ENCODE results near the gene FYN.

Gene FYN

DNA sequence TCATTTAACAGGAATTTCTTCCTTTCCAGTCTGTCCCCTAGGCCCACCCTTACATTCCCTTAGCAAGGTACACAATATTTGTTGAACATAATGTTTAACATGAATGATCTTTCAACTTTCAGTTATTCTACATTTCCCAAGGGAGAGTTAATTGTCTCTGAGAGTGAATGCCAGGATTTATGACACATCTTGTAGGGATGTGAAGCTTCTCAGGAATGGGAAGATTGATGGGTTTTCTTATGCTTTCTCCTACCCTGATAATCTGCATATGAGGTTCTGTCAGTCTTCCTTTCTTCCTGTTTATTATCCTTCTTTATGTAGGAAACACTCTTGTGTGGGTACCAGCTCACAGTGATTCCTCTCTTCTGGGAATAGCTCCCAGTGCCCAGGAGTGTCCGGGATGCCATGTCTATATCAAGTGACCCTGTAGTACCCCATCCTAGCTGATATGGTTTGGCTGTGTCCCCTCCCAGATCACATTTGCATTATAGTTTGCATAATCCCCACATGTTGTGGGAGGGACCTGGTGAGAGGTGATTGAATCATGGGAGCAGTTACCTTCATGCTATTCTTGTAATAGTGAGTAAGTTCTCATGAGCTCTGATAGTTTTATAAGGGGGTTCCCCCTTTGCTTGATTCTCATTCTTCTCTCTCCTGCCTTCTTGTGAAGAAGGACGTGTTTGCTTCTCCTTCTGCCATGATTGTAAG is 7.1 kb upstream of the FYN start:
- DNase-seq (ENCODE audit: low read depth in 2 of 2), result no peak

DNA sequence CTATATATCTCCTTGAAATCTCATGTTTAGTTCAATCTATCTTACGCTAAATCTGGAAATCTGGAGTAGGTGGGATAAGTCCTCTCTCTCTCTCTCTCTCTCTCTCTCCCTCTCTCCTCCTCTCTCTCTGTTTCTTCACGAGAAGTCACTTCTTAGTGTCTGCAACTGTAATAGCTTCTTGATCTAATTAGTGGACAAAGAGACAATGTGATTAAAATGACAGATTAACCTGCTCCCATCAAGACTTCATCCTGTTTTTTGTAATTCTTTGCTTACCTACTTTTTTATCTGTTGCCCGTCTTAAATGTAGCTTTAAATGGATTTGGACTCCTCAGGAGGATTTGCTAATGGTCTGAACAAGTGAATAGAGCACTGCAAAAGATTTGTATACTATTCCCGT is 2.5 kb upstream of the FYN start:
- no peak for DNase-seq (ENCODE audit: low read depth in 2 of 2)

DNA sequence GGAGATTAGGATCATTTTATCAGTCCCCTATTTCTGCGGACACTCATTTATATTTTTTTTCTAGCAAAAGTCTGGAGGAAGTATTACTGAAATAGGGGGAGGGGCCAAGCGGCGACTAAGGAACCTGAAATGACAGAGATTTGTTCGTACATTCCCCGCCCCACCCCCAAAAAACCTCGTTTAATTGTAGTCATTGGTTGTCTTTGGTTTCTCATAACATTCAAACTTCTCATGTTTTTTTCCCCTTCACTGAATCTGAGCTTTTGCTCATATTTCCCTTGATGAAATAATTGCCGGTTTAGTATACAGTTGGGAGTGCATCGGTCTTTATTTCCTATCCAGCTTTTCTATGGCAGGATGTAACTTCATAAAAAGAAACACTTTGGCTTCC is 768 bp upstream of the FYN start:
- peak; percentile 50 to 62 for DNase-seq (ENCODE audit: low read depth in 2 of 2)

DNA sequence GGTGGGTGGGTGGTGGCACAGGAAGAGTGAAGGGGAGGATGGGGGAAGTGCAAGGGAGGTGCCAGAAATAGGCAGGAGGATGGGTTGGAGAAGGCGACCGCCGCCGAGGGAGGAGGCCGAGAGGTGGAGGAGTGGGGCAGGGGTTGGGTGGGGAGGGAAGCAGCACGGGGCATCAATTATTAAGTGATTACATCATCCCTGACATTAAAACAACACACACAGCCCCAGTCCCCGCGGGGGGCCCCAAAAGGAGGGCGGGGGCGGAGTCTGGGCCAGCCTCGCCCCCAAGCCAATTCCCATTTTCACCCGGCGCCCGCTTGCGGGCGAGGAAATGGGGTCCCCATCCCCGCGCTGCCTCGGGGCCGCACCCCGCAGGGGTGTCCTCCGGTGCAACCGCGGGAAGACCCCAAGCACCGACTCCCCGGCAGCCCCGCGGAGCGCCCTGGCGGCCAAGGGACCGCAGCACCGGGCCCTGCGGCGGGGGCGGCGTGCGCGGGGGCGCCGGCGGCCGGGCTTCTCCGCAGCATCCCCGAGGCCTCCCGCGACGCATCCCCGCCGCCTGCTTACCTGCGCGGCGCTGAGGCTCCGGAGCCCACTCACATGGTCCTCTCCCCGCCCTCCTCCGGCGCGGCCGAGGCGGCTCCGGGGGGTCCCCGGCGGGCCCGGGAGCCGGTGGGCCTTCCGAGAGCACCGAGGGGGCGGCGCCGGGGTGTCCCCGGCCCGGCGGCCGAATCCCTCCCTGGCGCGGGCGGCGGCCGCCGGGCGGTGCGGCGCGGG is 663 bp downstream of the FYN start:
- peak; percentile 50 to 59 for DNase-seq (ENCODE audit: low read depth in 2 of 2)

DNA sequence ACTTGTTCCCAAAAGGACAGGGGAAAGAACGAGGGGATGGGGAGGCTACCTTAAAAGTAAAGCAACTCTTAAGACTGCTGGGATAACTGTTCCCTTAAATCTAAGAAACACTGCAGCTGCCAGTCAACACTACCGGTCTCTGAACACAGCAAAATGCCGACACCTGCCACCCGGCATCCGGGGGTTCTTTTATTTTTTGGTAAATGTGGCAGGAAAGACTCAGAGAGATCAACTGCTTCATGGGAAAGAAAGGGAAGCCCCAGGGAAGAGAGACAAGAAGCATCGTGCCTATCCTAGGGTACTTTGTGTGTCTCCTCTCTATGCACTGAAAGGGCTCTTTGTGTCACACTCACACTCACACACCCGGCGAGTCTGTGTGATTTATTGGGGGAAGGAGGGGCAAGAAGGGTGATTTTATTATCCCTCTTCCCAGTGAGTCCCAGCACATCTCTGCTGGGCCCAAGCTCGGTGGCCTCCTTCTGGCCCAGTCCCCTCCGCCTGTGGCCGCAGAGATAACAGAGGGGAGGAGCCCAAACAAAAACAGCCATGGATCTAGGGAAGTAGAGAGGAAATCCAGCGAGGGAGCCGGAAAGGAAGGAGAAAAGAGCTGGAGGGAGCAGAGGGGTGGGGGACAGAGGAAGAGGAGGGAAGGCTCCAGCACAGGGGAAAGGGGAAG is 1.4 kb downstream of the FYN start:
- no peak for DNase-seq (ENCODE audit: low read depth in 2 of 2)

DNA sequence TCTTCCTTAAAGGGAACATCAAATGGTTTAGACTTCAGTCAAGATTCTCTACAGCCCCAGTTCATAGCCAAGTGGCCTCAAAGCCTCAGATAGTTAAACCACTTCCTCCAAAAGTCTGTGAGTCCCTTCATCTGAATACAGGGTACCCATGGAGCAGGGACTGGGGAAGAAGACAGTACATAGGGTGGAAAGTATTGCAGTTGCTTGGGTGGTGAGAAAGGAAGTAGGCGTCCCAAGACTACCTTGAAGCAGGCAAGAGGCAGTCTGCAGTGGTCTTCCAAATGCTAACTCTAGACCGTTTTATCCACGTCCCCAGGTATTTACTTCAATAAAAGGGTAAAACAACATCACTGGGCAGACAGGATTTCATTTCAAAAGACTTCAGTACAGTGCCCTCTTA is 2.0 kb downstream of the FYN start:
- DNase-seq (ENCODE audit: low read depth in 2 of 2), result no peak

DNA sequence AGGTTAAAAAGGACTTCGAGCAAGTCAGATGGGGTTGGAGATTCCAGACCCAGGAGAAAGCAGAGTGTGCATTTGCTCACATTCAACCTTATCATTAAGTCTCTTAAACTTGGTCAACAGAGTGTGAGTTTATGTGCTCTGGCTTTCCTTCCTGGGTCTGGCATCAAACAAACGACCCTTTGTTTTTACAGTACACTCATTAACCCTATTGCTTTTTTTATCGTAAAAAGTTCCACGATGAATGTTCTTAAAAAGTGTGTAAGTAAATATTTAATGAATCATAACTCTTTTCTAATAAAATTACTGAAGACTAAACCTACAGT is 2.5 kb downstream of the FYN start:
- DNase-seq (ENCODE audit: low read depth in 2 of 2), result no peak

DNA sequence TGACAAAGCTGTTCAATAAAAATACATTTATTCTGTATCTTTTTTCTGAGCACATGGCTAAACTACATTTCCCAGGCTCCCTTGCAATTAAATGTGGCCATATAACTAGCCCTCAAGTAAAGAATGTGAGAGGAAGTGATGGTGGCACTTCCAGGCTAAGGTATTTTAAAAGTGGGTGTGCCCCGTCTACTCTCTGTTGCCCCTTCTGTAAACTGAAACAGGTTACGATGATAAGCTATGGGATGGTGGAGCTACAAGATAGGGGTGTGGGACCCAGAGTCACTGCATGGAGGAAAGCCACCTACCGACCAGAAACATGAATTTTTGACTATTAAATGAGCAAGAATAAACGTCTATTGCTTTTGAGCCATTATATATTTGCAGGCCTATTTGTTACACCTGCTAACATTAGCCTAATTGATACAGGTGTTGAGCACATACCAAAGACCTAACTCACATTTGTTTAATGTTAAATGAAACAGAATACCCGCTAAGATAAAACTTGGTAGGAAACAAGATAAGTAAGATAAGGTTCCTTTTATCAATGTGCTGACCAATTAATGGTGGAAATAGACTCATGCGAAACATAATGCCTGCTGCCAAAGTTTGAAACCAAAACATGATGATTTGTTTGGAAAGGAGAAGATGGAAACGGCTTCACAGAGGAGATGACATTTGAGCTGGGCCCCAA is 3.1 kb downstream of the FYN start:
- DNase-seq (ENCODE audit: low read depth in 2 of 2), result no peak

DNA sequence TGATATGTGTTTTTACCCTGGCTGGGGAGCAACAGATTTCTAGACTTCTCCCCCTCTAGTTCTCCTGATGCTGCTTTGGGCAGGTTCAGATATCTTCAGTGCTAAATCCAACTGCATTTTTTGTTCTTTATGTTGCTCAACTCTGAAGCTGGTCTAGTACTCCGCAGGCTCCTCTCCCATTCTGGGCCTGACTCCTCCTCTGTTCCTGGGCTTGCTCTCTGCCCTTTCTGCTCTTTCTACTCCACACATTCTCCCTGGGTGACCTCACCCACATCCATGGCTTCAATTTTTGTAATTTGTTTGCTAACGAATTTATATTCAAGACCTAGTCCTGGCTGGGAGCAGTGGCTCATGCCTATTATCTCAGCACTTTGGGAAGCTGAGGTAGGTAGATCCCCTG is 6.4 kb downstream of the FYN start:
- DNase-seq (ENCODE audit: low read depth in 2 of 2), result no peak

DNA sequence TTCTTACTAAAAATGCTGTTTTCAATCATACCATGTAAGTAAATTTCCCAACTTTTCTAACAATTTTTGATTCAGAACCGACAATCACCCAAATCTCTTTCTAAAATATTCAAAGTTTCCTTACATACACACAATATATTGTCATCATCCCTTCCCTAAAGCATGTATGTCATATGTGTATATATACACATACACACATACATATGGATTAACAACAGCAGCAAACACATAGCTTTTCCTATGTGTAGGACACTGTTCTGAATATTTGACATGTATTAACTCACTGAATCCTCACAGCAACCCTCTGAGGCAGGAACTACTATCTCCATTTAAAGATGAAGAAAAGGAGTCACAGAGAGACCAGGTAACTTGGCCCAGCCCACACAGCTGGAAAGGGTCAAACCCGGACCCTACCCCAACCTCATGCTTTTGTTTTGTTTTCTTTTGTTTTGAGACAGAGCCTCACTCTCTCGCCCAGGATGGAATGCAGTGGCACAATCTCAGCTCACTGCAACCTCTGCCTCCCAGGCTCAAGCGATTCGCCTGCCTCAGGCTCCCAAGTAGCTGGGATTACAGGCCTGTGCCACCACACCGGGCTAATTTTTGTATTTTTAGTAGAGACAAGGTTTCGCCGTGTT is 7.2 kb downstream of the FYN start:
- no peak for DNase-seq (ENCODE audit: low read depth in 2 of 2)

DNA sequence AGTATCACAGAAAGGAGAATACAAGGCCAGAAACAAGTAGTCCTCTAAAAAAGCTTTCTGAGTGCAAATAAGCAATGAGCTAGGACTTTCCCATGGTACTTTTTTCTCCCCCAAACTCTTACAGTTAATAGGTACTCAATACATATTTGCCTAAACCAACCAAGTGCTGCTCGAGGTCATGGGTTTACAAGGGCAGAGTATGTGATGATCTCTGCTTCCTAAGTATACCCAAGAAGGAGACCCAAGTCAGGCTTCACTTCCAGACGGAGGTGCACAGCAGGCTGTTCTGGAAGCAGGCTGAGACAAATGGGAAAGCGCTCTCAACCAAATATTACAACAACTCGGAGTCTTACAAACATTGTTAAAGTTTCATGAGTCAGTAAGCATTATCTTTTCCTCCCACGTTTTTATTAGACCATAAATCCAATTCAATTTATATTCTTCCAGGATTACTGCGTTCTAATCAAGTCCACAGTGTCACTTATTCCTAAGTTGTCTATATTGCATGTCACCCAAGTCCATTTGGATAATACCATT is 8.1 kb downstream of the FYN start:
- no peak for DNase-seq (ENCODE audit: low read depth in 2 of 2)

DNA sequence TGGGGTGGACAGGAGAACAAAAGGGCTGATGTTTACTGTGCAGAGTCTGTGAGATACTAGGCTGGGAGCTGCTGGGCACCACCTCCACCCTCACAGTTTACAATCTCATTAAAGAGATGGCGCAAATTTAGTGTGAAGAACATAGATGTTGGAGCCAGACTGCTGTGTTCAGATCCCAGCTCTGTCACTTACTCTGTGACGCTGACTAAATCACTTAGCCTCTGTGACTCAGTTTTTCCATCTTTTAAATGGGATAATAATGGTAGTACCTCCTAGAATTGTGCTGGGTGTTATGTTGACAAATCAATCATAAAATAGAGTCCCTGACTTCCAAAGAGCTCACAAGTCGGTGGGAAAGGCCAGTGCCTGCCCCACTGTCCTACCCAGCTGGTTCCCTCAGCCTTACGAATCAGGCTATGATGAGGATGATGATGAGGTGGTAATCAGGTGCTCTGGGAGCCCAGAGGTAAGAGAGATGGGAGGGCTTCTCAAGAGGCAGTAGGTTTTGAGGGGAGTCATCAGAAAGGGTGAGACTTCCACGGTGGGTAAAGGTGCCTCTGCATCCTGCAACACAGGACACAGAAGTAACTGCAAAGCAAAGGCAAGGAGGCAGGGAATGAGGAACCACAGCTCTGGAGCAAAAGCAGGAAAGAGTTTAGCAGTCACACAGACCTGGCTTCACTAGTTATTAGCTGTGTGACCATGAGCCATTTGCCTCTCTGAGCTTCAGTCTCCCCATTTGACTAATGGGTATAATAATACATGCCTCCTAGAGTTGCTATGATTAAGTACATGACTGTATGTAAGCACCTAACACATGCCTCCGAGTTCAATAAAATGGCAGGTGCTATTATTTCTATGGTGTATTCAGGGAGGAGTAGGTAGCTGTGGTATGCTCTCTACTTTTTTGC is 8.9 kb downstream of the FYN start:
- no peak for DNase-seq (ENCODE audit: low read depth in 2 of 2)

DNA sequence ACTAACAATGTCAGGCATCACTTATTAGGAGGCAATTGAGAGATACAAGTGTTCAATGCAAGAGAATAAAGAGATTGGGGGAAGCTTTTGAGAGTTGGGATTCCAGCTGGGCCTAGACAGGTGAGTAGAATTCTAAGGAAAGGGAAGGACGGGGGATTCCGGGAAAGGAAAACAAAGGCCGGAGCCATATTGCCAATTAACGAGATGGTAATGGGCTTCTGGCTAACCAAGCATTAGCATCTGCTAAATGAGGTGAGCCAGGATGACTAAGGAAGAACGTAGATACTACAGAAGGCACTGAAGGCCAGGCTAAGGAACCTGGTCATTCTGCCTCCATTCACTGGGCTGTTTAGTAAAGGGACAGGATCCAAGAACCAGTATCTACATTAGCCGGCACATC is 10.5 kb downstream of the FYN start:
- no peak for DNase-seq (ENCODE audit: low read depth in 2 of 2)

DNA sequence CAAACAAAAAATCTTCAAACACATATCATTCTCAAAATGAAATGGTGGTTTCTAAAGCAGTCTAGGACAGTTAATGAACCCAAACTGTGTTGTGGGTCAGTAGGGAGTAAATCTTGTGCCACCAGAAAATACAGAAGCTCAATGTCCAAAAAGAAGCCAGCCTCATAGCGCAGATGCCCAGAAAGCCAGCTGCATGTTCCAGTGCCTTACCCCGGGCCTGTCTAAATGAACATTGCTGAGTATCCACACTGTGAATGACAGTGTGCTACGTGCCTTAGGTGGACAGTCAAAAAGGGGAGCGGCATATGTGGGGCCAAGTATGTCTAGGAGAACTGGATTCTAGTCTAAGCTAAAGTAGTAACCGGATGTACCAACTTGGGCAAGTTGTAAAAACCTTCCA is 10.9 kb downstream of the FYN start:
- DNase-seq (ENCODE audit: low read depth in 2 of 2), result no peak

DNA sequence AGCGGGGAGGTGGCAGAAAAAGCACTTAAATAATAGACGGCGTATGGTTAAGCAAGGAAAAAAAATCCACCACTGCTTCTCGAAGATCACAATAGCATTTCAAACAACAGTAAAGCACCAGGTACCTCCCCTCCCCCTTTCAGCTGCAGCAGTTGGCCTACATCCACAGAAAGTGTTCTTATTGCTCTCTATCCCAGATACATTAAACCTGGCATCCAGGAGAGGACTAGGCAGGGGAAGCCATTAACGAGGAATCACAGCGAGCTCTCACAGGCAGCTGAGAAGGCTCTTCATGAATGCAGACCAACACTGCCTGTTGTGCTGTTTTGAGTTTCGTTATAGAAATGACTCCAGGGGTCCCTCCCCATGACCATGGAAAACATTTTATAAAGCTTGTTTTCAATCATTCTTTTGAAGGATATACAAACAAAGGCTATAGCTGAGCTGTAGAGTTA is 11.8 kb downstream of the FYN start:
- DNase-seq (ENCODE audit: low read depth in 2 of 2), result no peak

DNA sequence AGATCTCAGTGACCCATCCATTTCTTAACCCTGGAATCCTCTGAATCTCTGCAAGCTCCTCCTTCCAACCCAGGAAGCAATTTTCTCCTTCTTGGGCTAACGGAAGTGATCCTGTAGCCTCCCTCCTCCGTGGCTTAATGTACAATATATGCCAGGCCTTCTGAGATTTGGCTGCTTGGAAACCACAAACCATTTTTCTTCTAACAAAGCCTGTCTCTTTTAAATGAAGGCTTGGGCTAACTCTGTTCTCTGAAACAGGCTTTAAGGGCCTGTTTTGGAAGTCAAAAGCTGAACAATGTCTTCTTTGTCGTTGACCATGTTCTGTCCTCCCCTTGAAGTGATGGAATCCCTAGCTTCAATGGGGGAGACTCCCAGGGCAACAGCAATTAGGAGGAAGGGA is 14.9 kb downstream of the FYN start:
- DNase-seq (ENCODE audit: low read depth in 2 of 2), result no peak

DNA sequence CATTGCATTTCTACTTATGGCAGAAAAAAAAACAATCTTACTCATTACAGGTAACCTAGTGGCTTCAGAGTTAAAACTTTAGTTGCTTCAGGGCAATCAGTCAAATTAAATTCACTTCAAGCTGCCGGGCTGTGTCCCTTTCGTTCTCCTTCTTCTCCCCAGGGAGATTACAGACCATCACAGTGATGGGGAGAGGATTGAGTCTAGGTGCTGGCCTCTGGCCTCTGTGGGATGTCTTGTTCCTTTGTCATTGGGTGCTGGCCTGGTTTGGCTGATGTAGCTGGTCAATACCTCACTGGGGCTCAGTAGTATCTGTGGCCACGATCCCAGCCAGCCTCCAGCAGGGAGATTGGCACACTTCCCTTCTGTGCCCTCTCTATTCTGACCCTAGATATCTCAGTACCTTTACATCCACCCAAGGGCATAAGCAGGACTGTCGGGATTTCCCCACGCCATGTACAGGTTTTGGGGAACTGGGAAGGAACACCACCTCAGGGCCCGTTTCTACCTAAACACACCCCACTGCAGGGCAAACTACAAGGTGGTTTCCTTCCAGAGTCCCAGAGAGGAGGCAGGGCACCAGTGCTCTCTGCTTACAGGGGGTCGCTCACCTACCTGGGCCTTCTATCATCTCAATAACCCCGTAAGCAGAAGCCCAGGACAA is 15.4 kb downstream of the FYN start:
- no peak for DNase-seq (ENCODE audit: low read depth in 2 of 2)

DNA sequence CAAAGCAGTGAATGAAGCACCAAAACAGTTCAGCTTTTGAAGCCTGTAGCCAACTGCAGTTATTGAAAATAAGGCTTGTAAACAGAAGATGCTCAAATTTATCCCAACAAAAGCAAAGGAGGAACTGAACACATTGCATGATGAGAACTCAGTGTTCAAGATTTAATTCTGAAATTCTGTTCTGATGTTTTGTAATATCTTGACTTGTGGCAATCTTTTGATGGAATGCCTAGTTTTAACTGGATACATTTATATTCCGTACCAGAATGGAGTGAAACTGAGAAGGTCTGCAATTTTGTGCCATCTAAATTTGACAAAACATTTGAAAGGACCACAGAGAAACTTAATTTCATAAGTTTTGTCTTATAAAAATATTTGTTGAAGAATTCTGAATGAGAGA is 17.5 kb downstream of the FYN start:
- DNase-seq (ENCODE audit: low read depth in 2 of 2), result no peak

DNA sequence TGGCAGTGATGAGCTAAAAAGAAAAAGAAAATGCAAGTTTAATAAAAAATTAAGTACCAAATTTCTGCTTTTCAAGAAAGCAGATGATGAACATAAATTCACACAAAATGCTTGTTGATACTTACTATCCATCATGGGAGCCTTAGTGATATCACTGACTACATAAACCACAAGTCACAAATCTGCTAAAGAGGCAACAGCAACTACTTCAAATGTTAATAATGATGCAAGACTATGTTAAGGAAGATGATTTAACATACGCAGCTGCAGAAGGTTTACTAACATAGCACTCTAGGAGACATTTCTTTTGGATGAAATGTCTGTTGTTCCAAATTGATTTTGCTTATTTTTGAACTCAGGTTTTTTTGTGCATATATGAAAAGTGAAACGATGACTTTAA is 18.6 kb downstream of the FYN start:
- no peak for DNase-seq (ENCODE audit: low read depth in 2 of 2)

DNA sequence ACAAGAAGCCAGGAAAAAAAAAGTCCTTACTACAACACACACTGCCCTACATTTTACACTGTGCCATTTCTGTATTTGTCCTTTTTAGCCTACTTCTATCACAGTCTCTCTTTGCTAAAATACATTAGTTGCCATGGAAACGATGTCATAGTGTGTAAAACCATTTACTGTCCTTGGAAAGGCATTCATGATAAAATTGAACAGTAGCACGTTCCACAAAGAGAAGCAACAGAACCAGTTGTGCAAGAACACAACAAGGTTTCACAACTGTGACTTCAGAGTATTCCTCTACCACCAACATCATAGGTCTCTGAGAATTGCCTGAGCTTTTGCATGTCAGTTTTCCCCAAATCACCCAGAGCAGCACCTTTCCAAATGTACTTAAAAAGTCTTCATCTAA is 20.5 kb downstream of the FYN start:
- DNase-seq (ENCODE audit: low read depth in 2 of 2), result no peak

Measured in stimulated activated CD4-positive, alpha-beta T cell treated with anti-CD3 and anti-CD28 coated beads, Interleukin-1b, Interleukin-23, amount 100 ng/mL, for 4 hours (primary cell).